Measurements from ENCODE around the gene LIMCH1.
"Not testable (repeated sequence)": the region's sequence is repeated elsewhere in the genome, so short reads cannot be mapped to it uniquely, and the experiment has no call there.

The LIMCH1 gene

DNA sequence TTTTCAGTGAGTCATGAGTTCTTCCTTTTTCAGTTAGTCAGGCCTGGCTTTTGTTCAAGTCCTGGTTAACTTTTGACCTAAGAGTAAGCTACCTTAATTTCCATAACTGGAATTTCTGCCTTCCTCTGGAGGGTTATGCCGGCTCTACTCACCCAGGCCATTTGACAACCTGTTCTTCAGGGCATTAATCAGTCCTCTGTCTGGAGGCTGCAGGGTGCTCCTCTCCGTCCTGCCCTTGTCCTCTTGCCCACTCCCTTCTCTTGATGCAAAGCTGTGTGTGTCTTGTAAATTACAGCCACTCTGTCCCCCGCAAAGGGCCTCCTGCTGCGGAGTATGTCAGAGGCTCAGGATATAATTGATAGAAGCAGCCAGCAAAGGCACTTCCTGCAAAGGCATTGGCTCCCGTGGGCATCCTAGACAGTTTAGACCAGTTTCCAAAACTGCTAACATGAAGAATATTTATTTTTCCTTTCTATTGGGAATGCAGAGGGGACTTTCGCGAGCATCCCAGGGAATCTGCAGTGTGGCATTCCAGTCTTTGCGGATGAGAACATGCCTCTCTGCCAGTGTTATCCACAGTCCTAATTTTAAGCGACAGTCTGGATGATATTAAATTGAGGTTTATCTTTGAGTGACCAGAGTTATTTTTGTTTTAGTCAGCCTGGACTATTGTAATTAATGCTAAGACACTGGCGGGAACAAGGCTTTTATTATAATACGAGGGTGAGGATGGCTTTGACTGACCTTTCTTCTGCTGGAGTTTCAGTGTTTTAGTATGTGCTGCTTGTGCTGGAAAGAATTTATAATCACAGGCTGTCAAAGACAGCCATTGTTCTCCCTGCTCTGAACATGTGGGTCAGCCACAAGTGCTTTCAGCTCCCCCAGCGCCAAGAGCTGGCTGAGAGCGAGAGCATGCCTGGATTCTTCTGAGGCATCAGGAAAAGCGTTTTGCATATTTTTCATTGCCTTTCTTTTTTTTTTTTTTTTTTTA is 74.2 kb downstream of the LIMCH1 start:
- DNase-seq, result no peak

DNA sequence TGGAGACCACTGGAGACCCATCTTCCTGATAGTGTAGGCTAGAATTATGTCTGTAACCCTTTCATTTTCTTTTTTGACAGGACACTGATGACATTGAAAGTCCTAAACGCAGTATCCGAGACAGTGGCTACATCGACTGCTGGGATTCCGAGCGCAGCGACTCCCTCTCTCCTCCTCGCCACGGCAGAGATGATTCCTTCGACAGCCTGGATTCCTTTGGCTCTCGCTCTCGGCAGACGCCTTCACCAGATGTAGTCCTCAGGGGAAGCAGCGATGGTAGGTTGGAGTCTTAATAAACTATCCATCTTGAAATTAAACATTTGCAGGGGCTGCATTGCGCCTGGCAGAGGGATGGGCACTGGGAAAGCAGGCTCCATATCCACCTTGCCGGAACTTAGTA is 75.4 kb downstream of the LIMCH1 start:
- DNase-seq, result no peak

DNA sequence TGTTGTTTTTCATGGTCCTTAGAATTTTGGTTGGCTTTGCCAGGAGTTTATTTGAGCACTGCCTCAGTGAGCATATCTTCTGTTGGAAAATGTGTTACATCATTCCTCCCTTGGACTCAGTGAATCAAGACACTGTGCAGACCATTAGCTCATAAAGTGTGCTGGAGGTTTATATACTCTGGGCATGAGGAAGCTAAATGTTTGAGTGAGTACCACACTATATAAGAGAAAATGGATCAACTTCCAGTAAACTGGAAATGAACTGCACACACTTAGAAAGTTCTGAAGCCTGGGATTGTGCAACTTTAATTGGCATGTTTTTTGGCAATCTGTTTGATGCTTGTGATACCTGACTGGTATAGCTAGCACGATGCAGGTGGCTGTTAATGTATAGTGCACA is 75.9 kb downstream of the LIMCH1 start:
- DNase-seq, result no peak

DNA sequence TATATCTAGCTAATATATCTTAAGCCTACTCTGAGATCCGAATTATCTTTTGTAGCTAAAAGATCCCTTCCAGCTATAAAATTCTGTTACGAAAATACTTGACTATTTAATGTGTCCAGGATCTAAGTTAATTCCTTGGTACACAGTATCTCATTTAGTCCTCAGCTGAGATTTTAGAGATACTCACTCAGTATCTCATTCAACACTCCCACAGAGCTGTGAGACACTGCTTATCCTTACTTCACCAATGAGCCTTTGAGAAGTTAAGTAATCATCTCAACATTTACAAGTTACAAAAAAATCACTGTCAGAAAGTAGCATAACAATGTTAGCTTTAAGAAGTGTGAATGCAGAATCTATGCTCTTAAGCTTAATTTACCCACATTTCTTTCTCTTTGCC is 76.6 kb downstream of the LIMCH1 start:
- DNase-seq, result no peak

DNA sequence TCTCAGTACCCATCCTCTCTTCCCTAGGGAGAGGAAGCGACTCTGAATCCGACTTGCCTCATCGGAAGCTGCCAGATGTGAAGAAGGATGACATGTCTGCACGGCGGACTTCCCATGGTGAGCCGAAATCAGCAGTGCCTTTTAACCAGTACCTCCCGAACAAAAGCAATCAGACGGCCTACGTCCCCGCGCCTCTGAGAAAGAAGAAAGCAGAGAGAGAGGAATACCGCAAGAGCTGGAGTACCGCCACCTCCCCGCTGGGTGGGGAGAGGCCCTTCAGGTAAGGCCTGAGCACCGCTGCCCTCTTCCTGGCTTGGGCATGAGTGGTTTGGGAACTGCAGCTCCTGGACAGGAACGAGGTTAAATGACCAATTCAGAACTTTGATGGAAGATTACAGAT is 81.2 kb downstream of the LIMCH1 start:
- DNase-seq, result no peak

DNA sequence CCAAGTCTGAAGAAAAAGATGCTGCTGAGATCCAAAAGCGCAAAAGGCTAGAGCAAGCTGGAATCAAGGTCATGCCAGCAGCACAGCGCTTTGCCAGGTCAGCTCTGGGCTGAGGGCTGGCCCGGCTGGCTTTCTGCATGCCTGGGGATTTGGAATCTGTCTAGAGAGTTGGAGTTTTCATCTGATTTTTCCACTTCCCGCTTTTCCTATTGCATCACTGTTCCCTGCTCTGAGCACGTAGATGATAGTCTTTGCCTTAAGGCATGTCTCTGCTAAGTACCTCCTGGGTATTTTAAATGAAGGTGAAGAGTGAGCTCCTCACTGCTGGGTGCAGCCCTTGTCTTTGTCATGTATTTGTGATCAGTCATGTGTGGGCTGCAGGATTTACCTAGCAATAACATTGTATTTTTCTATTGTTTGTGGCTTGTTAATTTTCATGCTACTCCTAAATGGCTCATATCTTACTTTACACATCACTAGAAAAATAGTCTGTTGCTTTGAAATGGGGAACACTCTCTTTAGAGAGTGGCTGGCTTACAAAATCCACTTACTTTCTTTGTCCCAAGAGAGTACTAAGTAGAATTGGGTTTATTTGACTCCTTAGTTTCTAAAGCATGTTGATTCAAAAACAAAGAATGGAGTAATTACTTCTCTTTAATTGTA is 82.8 kb downstream of the LIMCH1 start:
- DNase-seq, result no peak

DNA sequence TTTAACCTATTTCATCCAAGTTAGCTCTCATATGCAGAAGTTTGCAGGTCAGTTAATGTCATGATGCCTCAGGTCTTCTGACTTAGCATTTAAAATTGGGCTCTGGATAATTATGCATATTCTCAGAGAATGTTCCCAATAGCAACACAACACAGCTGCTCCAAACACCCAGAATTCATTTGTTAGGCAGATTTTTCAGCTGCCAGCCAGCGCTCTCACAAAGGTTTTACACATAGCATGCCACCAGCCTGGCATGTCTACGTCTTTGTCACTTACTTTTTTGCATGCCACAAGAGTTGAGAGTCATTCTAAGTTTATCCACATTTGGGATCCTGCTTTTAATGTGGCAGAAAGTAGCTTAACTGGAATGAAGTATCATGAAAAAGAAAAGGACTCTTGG is 84.8 kb downstream of the LIMCH1 start:
- no peak for DNase-seq

DNA sequence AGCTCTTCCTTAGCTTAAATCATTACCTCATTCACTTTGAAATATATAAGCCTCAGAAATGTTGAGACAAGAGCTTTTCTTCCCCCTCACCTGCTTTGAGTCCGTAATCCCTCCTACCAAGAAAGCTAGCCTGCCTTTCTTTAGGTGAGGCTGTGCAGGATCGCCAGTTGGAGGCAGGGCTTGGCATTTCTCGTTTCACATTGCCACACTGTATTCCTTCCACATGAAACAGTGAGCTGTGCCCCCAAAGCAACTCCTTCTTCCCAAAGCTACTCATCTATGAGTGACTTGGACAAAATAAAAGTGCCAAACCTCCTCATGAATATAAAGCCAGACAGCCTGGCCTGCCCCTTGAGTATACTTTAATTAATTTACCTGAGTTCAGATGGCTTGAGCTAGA is 86.8 kb downstream of the LIMCH1 start:
- DNase-seq, result no peak

DNA sequence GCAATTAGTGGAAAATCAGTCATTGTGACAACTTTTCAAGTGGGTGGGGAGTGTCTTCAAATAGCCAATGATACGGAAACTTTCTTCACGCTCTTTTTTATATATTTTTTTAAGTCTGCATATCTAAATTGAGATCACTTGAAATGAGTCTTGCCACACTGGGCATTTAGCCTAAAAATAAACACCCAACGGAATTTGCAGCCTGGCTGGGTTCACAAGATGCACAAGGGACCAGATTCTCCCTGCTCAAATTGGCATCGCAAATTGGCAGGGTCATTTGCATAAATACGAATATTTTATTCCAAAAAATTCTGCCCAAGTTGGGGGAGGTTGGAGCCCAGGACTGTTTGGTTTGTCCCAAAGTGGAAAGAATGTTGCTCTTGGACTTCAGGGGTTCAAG is 87.6 kb downstream of the LIMCH1 start:
- DNase-seq, result no peak

DNA sequence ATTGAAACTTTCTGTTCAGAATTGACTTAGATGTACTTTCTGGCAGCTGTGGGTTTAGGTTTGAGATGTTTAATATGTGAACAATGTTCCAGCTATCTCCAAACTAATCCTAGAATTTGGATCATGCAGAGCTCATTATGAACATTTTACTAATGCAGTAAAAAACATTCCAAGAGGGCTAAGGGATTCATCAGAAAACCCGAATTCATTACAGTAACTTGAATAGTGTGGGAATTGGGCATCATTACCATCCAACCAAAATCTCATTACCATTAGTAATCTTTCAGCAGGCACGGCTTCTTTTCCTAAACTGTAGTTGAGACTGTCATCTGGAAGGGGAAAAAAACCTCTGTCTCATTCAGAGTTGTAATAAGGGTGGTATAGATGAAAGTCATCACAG is 91.0 kb downstream of the LIMCH1 start:
- no peak for DNase-seq

DNA sequence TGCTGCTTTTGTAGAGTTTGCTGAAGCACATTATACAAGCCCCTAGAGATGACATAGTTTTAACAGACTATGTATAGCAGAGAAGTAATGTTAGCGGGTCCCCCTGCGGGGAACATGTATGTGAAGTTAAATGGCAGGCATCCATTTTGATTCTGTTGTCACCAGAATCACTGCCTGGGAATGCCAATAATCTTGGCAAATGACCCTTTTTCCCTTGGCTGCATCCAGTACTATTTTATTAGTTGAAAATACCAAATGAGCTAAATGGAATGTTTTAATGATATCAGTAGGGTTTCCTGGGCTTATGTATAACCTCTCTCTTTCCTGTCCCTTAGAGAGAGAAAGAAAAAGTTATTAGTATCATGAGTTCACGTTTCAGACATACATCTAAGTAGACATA is 93.6 kb downstream of the LIMCH1 start:
- DNase-seq, result no peak

DNA sequence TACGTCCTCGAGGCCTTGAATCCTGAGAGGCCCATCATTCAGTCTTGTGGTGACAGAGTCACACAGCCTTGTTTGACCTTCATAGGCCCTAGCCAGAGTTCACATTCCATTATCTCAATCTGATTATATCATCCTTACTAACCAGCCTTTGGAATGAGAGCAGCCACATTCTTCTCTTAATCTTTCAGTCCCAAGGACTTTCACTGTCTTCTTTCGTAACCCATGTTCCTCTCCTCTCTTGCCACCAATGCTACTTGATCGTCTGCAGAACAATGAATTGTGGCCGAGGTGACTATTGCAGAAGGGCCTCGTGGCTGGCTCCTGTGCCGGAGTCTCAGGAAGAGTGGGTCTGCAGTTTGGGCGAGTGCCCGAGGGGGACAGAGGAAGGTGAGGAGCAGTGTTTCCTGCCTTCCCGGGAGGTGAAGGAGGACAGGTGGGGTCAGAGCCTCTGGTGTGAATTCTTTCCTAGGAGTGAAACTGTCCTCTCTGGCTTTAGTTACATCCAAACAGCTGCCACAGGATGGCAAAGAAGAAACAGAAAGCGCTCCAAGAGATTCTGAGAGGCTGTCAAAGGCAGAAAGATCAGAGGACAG is 94.6 kb downstream of the LIMCH1 start:
- no peak for DNase-seq

DNA sequence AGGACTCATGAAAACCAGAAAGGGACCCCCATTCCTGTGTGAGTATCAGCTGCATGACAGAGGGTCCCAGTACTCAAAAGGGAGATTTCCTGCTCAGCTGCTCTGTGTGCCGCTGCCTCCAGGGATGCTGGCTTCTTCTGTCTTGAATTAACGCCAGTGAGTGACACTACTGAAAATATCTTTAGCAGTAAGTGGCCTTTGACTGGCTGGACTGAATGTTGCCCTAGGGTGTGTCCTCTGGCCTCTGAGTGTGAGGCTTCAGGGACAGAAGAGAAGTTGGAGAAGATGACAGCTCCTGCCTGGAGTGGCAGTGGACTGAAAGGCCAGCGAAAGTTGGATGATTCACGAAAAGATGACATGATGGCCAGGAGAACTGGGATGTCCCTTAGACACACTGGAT is 95.4 kb downstream of the LIMCH1 start:
- DNase-seq, result no peak

DNA sequence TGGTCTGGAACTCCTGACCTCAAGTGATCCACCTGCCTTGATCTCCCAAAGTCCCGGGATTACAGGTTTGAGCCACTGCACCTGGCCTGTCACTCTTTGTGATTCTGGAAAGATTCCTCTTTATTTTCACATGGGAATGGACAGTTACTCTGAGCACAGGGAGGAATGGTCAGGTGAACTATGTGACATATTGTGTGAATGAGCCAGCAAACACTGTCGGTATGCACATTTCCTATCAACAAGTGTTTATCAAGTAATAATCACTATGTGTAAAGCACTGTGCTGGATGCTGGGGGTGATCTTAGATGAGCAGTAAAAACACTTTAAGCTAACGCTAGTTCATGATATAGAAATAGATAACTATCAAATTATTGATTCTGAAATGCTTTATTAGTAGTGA is 97.5 kb downstream of the LIMCH1 start:
- no peak for DNase-seq

DNA sequence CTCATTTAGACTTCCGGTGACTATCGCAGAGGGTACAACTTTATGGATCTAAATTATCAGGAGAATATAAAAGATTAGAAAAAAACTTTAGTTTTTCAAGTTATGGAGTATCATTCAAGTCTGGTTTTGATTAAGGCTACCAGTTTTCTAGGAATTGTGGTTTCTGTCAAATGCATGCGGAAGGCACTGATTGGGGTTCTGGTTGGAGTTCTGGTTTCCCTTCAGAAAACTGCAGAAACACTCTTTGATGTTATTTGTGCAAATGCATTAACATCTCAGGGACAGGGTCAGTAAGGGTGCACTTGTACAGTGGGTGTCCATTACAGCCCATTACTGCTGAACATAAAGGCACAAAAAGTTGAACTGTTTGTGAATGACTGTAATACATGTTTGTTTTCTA is 100.2 kb downstream of the LIMCH1 start:
- no peak for DNase-seq

DNA sequence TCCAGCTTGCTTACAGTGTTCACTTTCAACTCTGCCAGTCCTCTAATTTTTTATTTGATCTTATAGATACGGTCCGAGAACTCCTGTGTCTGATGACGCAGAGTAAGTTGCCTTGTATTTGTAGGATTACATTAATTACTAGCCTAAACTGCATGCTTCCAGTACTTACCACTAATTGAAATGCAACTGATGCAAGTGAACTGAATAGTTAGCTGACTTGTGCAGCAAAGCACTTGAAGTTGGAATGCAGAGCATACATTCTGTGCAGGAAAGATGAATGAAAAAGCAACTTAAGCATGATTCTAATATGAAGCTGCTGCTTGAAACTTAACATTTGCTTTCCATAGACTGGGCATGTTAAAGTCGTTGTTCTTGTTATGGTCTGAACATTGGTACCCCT is 100.9 kb downstream of the LIMCH1 start:
- no peak for DNase-seq

DNA sequence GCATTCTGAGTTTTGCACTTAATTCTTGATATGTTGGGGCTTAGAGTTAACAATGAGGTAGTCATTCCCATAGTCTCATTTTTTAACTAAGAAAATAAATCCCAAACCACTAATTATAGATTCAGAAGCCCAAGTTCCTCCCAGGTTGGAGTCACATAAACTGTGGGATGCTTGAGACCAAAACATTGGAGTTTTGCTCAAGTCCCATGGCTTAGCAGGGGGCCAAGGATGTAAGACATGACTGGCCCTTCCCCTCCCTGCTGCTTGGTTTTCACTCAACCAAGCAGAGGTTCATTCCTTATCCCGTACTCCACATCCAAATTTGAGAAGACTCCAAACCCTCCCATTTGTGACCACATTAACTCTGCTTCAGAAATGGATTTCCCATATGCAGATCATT is 101.3 kb downstream of the LIMCH1 start:
- DNase-seq, result no peak

DNA sequence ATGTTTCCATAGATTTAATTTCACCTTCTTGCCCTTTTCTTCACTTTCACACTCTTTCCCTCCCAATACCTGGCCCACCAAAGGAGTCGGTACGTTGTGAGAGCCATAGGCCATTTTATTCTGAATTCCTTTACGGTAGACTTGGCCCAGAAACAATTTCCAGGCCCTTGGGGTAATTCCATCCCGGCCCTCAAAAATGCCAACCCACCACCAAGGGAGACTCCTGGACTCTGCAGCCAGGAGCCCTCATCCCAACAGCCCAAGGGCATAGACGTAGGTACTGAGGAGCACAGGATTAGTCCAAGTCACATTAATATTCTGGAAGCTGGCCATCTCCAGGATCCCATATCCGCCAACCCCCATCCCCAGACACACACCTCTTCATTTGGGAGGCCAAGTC is 102.9 kb downstream of the LIMCH1 start:
- no peak for DNase-seq

DNA sequence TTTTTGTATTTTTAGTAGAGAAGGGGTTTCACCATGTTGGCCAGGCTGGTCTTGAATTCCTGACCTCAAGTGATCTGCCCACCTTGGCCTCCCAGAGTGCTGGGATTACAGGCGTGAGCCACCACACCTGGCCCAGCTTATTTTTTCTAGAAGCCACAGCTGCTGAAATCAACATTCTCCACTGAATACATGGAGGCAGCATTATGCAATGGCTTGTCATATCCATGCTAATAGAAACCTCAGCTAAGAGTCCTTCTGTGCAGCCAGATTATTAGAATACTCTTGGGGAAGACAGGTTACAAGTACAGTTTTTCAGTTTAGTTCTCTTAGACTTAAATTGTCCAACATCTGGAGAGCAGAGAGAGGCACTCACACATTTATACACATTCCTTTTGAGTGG is 104.8 kb downstream of the LIMCH1 start:
- DNase-seq, result not testable (repeated sequence)

DNA sequence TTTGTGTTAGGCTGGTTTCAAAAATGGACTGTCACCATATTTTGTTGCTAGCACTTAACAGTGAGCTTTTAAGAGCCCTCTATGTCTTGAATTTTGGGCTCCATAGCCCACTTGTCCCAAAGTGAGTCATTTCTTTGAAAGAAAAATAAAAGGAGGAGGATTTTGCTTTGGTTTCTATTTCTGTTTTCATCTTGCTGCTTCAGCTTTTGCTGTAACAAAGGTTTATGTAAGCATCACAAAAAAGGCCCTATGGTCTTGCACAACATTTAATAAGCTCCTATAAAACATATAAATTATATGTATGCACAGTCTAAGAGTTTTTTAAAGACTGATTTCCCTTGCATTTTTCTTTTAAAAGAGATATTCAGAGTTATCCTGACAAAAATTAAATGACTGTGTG is 105.4 kb downstream of the LIMCH1 start:
- DNase-seq, result no peak

DNA sequence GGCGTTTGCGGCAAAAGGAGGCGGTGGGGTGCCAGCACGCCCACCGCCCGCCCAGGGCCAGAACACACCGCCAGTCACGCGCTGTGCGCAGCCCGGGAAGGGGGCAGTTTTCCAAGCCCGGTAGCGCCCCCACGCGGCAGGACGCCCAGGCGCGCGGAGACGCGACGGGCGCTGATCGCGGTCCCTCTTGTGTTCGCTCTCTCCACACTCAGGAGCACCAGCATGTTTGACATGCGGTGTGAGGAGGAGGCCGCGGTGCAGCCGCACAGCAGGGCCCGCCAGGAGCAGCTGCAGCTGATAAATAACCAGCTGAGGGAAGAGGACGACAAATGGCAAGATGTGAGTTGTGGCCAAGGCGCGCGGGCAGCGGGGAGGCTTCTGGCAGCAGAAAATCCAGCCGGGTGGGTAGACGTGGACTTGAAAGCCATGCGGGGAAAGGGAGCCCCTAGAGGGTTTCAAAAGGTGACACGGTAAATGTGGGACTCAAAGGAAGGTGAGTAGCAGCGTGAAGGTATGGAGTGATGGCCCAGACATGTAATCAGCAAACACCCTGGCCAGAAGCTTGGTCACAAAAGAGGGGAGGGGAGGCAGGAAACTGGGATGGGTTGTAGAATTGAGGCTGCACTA is 106.4 kb downstream of the LIMCH1 start:
- no peak for DNase-seq

DNA sequence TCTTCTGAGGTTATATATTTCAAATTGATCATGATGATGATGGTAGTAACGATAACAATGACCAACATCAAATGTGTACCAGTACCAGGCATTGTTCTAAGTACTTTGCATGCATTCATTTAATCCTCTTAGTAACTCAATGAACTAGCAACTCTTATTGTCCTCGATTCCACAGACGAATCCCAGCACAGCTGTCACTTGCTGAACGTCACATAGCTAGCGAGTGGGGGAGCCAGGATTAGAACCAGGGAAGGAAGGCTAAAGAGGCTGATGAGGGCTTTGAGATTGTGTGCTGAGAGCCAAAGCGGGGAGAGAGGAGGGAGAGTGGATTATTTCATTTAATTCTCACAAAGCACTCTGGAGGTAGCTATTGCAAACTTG is 106.9 kb downstream of the LIMCH1 start:
- no peak for DNase-seq

DNA sequence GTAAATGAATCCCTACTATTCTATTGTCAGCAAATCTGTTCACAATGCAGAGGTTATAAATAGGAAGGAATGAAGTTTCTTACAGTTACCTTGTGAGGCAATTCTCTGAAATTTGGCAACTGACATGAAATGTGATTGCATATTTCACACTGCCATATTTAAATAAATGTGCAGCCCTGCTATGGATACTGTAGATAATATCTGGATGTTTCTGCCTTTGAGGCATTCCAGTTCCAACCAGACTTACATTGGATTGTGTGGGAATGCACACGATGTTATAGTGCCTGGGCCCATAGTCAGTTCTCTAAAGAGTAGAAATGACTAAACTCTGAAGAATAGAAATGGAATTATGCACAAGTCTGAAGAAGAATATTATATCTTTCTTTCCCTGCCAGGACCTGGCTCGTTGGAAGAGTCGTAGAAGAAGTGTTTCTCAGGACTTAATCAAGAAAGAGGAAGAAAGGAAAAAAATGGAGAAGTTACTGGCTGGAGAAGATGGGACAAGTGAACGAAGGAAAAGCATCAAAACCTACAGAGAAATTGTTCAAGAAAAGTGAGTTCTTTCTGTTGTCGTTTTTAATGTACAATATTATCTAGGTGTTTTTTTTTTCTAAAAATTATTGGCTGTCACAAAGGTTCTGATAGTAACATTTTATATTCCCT is 107.9 kb downstream of the LIMCH1 start:
- DNase-seq, result no peak
